AG10803 (cell line): ENCODE measurements around the gene GPR31.

Experiments
- DNase-seq: peaks from one replicate; pipeline ENCODE4 v3.0.0; 2010; ENCODE audit warnings: low read depth
- H3K4me3 ChIP-seq: 2 replicates; pipeline ENCODE4 v1.5.1; 2011; ENCODE audit warnings: mild to moderate bottlenecking, low read length, control low read depth
- CTCF ChIP-seq: conservative IDR thresholded peaks from 2 replicates; pipeline ENCODE4 v1.5.1; 2011; ENCODE audit warnings: mild to moderate bottlenecking, low read length, control low read depth, inconsistent platforms

GPR31 gene

DNA sequence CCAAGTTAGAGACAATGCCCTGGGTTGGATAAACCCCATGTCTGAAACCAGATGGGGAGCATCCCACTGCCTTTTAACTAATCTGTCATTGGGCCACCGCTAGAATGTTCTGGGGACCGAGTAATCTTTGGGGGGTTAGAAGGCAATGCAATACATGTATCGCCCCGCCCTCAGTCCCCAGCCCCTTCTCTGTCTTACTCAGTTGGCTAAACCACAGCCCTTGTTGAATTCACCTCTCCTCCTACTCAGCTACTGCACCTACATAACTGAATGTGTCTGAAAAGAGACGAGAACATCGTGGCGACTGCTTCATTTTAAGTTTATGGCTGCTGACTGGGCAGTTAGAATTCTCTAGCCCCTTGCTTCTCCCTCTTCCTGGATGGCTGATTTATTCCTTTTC is 50.0 kb downstream of the GPR31 start:
- H3K4me3 ChIP-seq, result no peak overlapping the region
- no peak for DNase-seq
- no peak for TF ChIP-seq CTCF

DNA sequence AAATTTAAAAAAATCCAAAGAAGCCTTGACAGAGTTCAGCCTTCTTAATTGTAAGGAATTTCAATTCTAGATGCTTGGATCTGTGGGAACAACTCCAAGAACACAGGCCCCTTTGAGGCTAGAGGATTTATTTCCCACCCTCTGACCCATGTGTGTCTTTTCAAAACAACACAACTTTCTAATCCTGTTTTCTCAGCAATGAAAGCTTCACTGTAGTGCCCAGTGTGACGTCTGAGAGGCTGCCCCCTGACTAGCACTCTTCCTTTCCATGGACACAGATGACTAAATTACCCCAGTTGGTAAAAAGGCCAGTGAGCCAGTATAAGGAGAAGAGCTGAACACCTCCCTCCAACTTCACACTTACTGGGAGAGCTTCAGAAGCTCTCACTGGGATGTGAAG is 51.4 kb downstream of the GPR31 start:
- no peak for TF ChIP-seq CTCF
- no peak overlapping the region for H3K4me3 ChIP-seq
- DNase-seq, result no peak
